HCT116 (cell line): ENCODE measurements around the gene BFSP1. TPM values are rescaled to one million over a fixed set of nuclear protein-coding genes. Genes with fewer than 3 reads are reported as not detected.

Experiments
- ATAC-seq: fragments of 200-7000 bp; cut with Tn5 transposase; 2 replicates; pipeline ENCODE4 v1.9.1; 2020; ENCODE audit warnings: mild to moderate bottlenecking, moderate library complexity
- BruUV-seq: library from RNA; stranded (reverse); fragments of 400-500 nt; replicated peaks from 2 replicates; lab custom pipeline; 2021; lab: Mats Ljungman, UMichigan
- CTCF ChIA-PET: fragments of 300-600 bp; sonication (Branson Sonifier 250); formaldehyde crosslinking; loops from one replicate; lab custom pipeline; 2021; ENCODE audit warnings: antibody characterized with exemption; lab: Charles Lee
- POLR2A ChIA-PET: fragments of 300-600, 350-600 bp; sonication (Branson Sonifier 250); formaldehyde crosslinking; loops from one replicate; lab custom pipeline; 2021; ENCODE audit warnings: antibody characterized with exemption; lab: Charles Lee
- RAD21 ChIA-PET, 2 experiments: fragments of 300-600 bp; sonication (Branson Sonifier 250); formaldehyde crosslinking; loops; one replicate each; lab custom pipeline; 2023; ENCODE audit warnings: low total read pairs in 2 of 2; ENCODE audit not compliant: uncharacterized antibody in 2 of 2, unreplicated experiment in 2 of 2, low non-redundant PET in 1 of 2; lab: Charles Lee
- DNase-seq: peaks from one replicate; pipeline ENCODE4 v3.0.0-alpha.2; 2010; ENCODE audit warnings: low read depth, low spot score
- H2AFZ ChIP-seq: fragments of 200-600 bp; shearing (Covaris generic), sonication (generic); 2 replicates; pipeline ENCODE4 v1.6.1; 2017; ENCODE audit warnings: low read depth, mixed run types, mixed read lengths, antibody characterized with exemption, low read length; ENCODE audit not compliant: poor library complexity, severe bottlenecking
- H3K27ac ChIP-seq: 2 replicates; pipeline ENCODE4 v1.5.1; 2012; ENCODE audit warnings: low read depth, low read length
- H3K27me3 ChIP-seq: fragments of 200-600 bp; sonication (generic); 2 replicates; pipeline ENCODE4 v1.6.1; 2016; ENCODE audit warnings: mixed run types, low read length, mixed read lengths; ENCODE audit not compliant: insufficient read depth
- H3K36me3 ChIP-seq, 2 experiments: fragments of 200-500 bp in 1 of 2; fragments of 200-600 bp in 1 of 2; sonication (Bioruptor generic) in 1 of 2; sonication (generic) in 1 of 2; 2 replicates each; pipeline versions ENCODE4 v1.5.1 to v1.6.1; 2014 to 2016; ENCODE audit warnings: low read length in 2 of 2, inconsistent platforms in 1 of 2, mixed read lengths in 1 of 2, mixed run types in 1 of 2; ENCODE audit not compliant: insufficient read depth in 2 of 2, control insufficient read depth in 1 of 2
- H3K4me1 ChIP-seq, 2 experiments: fragments of 200-600 bp in 1 of 2; sonication (generic) in 1 of 2; 2 replicates each; pipeline versions ENCODE4 v1.5.1 to v1.6.1; 2012 to 2017; ENCODE audit warnings: low read length in 2 of 2, inconsistent platforms in 1 of 2, mild to moderate bottlenecking in 1 of 2, mixed read lengths in 1 of 2, mixed run types in 1 of 2, moderate library complexity in 1 of 2; ENCODE audit not compliant: insufficient read depth in 2 of 2, control insufficient read depth in 1 of 2
- H3K4me2 ChIP-seq: fragments of 200-600 bp; sonication (generic); 2 replicates; pipeline ENCODE4 v1.6.1; 2017; ENCODE audit warnings: mixed run types, low read length, mixed read lengths
- H3K4me3 ChIP-seq, 2 experiments: fragments of 200-600 bp in 1 of 2; sonication (generic) in 1 of 2; replicated peaks in 1 of 2; 2 replicates each; pipeline ENCODE4 v1.5.1; 2011 to 2016; ENCODE audit warnings: low read length in 2 of 2, control low read depth in 1 of 2, low read depth in 1 of 2, mild to moderate bottlenecking in 1 of 2, mixed read lengths in 1 of 2, mixed run types in 1 of 2
- H3K79me2 ChIP-seq: fragments of 200-600 bp; sonication (generic); 2 replicates; pipeline ENCODE4 v1.6.1; 2017; ENCODE audit warnings: mild to moderate bottlenecking, mixed run types, low read length, moderate library complexity, mixed read lengths; ENCODE audit not compliant: insufficient read depth
- H3K9ac ChIP-seq: fragments of 200-600 bp; sonication (generic); 2 replicates; pipeline ENCODE4 v1.6.1; 2016; ENCODE audit warnings: low read length, mixed read lengths
- H3K9me2 ChIP-seq: fragments of 200-600 bp; sonication (generic), shearing (Covaris generic); 2 replicates; pipeline ENCODE4 v1.6.1; 2017; ENCODE audit warnings: mixed run types, mild to moderate bottlenecking, moderate library complexity; ENCODE audit not compliant: insufficient read depth
- H3K9me3 ChIP-seq, 2 experiments: fragments of 200-500 bp in 1 of 2; fragments of 200-600 bp in 1 of 2; sonication (Bioruptor generic) in 1 of 2; sonication (generic) in 1 of 2; 2 replicates each; pipeline ENCODE4 v1.6.1; 2014 to 2017; ENCODE audit warnings: low read length in 2 of 2, mixed read lengths in 2 of 2, inconsistent platforms in 1 of 2, low read depth in 1 of 2, mild to moderate bottlenecking in 1 of 2, mixed run types in 1 of 2, moderate library complexity in 1 of 2; ENCODE audit not compliant: control insufficient read depth in 1 of 2, insufficient read depth in 1 of 2
- H4K20me1 ChIP-seq: fragments of 200-600 bp; sonication (generic), shearing (Covaris generic); 2 replicates; pipeline ENCODE4 v1.6.1; 2017; ENCODE audit warnings: mixed run types, mild to moderate bottlenecking, moderate library complexity; ENCODE audit not compliant: insufficient read depth
- CBX3 ChIP-seq: IDR thresholded peaks from 2 replicates; pipeline ENCODE4 v1.6.1; 2012; ENCODE audit warnings: low read depth
- EGR1 ChIP-seq: IDR thresholded peaks from 2 replicates; pipeline ENCODE4 v1.6.1; 2012; ENCODE audit warnings: low read depth
- EZH2 ChIP-seq: fragments of 200-600 bp; sonication (generic); IDR thresholded peaks from 2 replicates; pipeline ENCODE4 v1.6.1; 2017; ENCODE audit warnings: antibody characterized with exemption, mixed run types
- EZH2phosphoT487 ChIP-seq: fragments of 200-600 bp; IDR thresholded peaks from 2 replicates; pipeline ENCODE4 v1.6.1; 2018; ENCODE audit warnings: antibody characterized with exemption, borderline replicate concordance
- JUND ChIP-seq: IDR thresholded peaks from 2 replicates; pipeline ENCODE4 v1.6.1; 2012
- POLR2AphosphoS5 ChIP-seq: IDR thresholded peaks from 2 replicates; pipeline ENCODE4 v1.6.1; 2011; ENCODE audit warnings: mild to moderate bottlenecking, low read depth, low read length, moderate library complexity
- SP1 ChIP-seq: IDR thresholded peaks from 2 replicates; pipeline ENCODE4 v1.6.1; 2012; ENCODE audit warnings: low read depth
- SRF ChIP-seq: IDR thresholded peaks from 2 replicates; pipeline ENCODE4 v1.6.1; 2012; ENCODE audit warnings: low read depth
- YY1 ChIP-seq: IDR thresholded peaks from 2 replicates; pipeline ENCODE4 v1.6.1; 2011; ENCODE audit warnings: low read length, low read depth, moderate library complexity, mild to moderate bottlenecking; ENCODE audit not compliant: insufficient replicate concordance; ENCODE audit errors: extremely low read depth
- ZFX ChIP-seq: fragments of 450-650 bp; IDR thresholded peaks from 2 replicates; pipeline ENCODE4 v1.6.1; 2017
- intact Hi-C: fragments of 100-400 bp; cut with micrococcal nuclease; formaldehyde crosslinking; loops from 2 replicates; pipeline ENCODE4 v1.10.0; 2022
- total RNA-seq: library from RNA; stranded (reverse); gene quantifications from one replicate; pipeline ENCODE4 v1.2.1, GENCODE V29; 2021; ENCODE audit not compliant: unreplicated experiment
- TF ChIP-seq, protein P1 (sequence below): IDR thresholded peaks from 2 replicates; pipeline ENCODE4 v1.6.1; 2011; ENCODE audit warnings: mild to moderate bottlenecking, low read length, moderate library complexity; ENCODE audit not compliant: insufficient replicate concordance; ENCODE audit errors: extremely low read depth
- TF ChIP-seq, protein P2 (sequence below): IDR thresholded peaks from 2 replicates; pipeline ENCODE4 v1.6.1; 2012; ENCODE audit warnings: low read depth

Gene BFSP1
- total RNA-seq, 1 experiment from 2014 or later = 8.8 TPM

DNA sequence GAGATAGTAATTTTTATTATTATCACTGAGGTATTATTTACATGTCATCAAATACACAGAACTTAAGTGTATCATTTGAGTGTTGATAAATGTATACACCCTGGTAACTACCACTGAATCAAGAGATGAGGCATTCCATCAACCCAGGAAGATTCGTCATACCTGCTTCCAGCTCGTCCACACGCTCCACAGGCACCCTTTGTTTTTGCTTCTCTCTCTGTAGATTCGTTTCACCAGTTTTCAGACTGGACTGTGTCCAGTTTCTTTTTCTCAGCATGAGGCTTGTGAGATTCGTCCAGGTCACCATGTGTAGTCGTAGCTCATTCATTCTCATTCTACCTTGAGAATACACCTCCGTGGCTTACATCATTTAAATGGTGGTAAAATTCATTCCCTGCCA is 64.5 kb downstream of the BFSP1 start (continued):
- TF ChIP-seq, protein P1, sequence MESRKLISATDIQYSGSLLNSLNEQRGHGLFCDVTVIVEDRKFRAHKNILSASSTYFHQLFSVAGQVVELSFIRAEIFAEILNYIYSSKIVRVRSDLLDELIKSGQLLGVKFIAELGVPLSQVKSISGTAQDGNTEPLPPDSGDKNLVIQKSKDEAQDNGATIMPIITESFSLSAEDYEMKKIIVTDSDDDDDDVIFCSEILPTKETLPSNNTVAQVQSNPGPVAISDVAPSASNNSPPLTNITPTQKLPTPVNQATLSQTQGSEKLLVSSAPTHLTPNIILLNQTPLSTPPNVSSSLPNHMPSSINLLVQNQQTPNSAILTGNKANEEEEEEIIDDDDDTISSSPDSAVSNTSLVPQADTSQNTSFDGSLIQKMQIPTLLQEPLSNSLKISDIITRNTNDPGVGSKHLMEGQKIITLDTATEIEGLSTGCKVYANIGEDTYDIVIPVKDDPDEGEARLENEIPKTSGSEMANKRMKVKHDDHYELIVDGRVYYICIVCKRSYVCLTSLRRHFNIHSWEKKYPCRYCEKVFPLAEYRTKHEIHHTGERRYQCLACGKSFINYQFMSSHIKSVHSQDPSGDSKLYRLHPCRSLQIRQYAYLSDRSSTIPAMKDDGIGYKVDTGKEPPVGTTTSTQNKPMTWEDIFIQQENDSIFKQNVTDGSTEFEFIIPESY = no peak
- TF ChIP-seq SP1 = no peak
- TF ChIP-seq, all 23 proteins: peak for 0

DNA sequence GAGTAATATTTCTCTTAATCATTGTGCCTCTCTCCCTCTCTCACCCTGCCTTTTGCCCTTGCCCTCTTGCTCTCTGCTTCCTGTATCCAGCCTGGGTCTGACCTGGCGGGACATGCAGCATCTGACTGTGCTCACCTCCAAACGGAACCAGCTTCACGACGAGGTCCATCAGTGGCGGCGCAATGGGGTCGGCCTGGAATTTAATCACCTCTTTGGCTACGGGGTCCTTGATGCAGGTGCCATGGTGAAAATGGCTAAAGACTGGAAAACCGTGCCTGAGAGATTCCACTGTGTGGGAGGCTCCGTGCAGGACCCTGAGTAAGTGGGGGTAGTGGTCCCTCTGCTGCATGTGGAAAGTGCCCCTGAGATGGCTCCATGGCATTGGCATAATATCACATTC is 65.9 kb downstream of the BFSP1 start:
- no peak overlapping the region for H3K9ac ChIP-seq
- no peaks in the 10 kb centered on the region for H4K20me1 ChIP-seq
- H3K79me2 ChIP-seq = no peaks in the 10 kb centered on the region
- TF ChIP-seq JUND (no peak), SRF (no peak), POLR2AphosphoS5 (no peak), YY1 (no peak), EGR1 (no peak), EZH2phosphoT487 (no peak), ZFX (no peak), EZH2 (no peak), CBX3 (no peak)
- TF ChIP-seq, protein P1 = no peak
- TF ChIP-seq, protein P2, sequence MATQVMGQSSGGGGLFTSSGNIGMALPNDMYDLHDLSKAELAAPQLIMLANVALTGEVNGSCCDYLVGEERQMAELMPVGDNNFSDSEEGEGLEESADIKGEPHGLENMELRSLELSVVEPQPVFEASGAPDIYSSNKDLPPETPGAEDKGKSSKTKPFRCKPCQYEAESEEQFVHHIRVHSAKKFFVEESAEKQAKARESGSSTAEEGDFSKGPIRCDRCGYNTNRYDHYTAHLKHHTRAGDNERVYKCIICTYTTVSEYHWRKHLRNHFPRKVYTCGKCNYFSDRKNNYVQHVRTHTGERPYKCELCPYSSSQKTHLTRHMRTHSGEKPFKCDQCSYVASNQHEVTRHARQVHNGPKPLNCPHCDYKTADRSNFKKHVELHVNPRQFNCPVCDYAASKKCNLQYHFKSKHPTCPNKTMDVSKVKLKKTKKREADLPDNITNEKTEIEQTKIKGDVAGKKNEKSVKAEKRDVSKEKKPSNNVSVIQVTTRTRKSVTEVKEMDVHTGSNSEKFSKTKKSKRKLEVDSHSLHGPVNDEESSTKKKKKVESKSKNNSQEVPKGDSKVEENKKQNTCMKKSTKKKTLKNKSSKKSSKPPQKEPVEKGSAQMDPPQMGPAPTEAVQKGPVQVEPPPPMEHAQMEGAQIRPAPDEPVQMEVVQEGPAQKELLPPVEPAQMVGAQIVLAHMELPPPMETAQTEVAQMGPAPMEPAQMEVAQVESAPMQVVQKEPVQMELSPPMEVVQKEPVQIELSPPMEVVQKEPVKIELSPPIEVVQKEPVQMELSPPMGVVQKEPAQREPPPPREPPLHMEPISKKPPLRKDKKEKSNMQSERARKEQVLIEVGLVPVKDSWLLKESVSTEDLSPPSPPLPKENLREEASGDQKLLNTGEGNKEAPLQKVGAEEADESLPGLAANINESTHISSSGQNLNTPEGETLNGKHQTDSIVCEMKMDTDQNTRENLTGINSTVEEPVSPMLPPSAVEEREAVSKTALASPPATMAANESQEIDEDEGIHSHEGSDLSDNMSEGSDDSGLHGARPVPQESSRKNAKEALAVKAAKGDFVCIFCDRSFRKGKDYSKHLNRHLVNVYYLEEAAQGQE = no peak
- no peak overlapping the region for H3K4me3 ChIP-seq
- H3K27me3 ChIP-seq = no peaks in the 10 kb centered on the region
- H3K4me1 ChIP-seq = no peaks in the 10 kb centered on the region
- no peak overlapping the region for H3K4me2 ChIP-seq
- no peak overlapping the region for H2AFZ ChIP-seq
- no peak overlapping the region for H3K27ac ChIP-seq
- CTCF ChIA-PET = no interaction called here
- no TSS peak for BruUV-seq
- H3K36me3 ChIP-seq = no peaks in the 10 kb centered on the region
- no peaks in the 10 kb centered on the region for H3K9me2 ChIP-seq
- intact Hi-C loops = no loop called here
- DNase-seq = no peak
- RAD21 ChIA-PET = no interaction called here
- H3K9me3 ChIP-seq = no peaks in the 10 kb centered on the region
- ATAC-seq = no peak
- POLR2A ChIA-PET = no interaction called here
